ENCODE data around the gene PGA4.
"Not testable (repeated sequence)": the region's sequence is repeated elsewhere in the genome, so short reads cannot be mapped to it uniquely, and the experiment has no call there.

Gene PGA4

DNA sequence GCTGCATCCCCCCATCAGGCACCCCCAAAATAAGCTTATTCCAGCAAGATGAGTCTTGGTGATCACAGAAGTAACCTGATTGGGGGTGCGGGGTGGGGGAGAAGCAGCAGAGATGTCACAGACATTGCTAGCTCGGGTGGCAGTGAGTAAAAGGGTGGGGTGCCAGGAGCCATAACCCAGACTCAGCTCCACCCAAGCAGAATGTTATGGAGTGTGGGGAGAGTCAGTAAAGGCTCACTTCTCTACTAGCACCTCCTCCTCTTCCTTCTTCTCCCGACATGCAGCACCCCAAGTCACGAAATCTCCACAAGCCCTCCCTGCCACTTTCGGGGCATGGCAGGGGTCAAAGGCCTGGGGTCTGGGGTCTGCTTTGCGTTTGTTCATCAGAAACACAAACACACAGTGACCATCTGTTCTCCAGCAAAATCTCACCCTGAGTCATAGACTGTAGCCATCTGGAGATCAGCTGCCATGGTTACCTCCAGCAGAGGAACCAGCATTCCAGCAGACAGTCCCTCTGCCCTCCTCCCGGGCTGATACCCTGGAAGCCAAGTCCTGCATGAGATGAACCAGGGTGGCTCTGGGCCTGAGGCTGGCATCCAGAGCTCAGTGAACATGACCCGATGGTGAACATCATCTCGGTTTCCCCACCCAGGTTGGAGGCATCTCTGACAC is 14.4 kb upstream of the PGA4 start:
- DNase-seq, result not testable (repeated sequence)

DNA sequence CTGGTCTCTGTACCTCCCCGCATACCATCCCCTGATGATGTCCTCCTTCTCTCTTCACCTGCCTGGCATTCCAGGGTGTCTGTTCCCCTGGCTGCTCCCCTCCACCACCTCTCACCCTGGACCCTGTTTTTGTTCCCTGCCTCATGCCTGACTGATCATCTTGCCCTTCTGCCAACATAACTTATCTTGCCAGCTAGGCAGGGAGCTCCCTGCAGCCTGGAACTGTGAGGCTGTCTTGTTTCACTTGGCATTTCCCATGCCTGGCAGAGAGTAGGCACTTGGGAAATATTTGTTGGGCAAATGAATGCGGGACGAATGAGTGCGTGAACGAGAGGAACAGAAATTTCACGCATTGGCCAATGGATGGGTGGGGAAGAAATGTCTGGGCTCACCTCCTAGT is 11.5 kb upstream of the PGA4 start:
- DNase-seq, result not testable (repeated sequence)

DNA sequence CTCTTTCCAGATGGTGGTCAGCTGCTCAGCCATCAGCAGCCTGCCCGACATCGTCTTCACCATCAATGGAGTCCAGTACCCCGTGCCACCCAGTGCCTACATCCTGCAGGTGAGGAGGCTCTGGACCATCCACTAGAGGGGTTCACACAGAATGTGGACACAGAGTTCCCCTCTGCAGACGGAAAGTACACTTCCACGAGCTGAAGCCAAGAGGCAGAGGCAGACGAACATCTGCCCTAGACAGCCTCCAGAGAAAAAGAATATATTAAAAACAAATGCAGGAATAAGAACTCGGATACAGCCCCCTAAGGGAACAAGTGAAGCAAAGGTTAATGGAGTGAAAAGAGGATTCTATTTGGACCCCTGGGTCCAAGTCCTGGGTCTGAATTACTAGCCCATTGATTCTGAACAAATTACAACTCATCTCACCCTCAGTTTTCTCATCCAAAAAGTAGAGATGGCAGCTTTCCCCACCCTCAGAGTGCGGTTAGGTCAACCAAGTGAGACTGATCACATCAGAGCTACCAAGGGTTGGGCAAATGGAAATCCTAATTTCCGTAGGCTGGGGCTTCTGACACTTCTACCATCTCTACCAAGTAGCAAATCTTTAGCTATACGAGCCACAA is 10.7 kb upstream of the PGA4 start:
- not testable (repeated sequence) for DNase-seq

- not testable (repeated sequence) for DNase-seq
Observed at GRCh38 chr11:61212202-61212601, 9.9 kb upstream of the PGA4 start.

DNA sequence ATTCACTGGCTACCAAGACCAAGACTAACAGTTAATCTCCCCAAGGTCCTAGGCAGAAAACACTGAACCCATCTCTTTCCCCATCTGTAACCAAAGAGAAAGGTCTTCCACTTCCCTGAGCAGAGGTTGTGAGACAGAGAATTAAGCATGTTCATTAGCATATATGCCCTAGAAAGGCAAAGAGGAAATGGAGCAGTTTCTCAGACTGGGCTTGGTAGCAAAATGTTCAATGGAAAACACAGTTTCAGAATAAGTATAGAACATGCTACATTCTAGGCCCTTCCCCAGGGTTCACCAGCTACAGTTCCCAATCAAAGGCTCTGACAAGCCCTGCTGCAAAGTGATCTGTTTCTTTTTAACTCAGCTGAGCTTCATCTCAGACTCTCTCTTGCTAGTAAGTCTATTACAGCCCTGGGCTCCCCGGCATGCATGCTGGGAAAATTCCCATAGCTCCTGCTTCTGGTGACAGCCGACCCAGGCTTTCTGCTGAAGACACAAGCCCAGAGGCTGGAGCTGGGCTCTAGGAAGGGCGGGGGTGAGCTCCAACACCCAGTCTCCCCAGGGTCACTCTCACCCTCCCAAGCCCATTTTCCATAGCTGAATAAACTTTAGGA is 8.3 kb upstream of the PGA4 start:
- not testable (repeated sequence) for DNase-seq

GRCh38 chr11:61218306-61218705 is 3.8 kb upstream of the PGA4 start:
- not testable (repeated sequence) for DNase-seq

DNA sequence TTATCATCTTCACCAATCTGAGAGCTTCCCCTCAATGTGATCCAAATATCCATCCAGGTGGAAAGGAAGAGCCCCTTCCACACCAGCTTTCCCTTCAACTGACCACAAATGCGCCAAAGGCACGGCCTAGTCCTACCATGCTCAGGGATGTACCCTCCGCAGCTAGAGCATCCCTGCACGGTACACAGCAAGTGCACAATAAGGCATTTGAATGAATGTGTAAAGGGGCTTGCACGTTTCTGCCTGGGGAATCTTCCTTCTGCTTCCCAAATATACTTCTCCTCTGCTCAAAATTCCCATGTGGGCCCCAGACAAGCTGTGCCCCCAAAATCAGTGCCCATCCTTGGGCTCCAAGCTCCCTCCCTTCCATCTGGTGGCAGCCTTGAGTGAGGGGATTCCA is 3.1 kb upstream of the PGA4 start:
- DNase-seq, result not testable (repeated sequence)

DNA sequence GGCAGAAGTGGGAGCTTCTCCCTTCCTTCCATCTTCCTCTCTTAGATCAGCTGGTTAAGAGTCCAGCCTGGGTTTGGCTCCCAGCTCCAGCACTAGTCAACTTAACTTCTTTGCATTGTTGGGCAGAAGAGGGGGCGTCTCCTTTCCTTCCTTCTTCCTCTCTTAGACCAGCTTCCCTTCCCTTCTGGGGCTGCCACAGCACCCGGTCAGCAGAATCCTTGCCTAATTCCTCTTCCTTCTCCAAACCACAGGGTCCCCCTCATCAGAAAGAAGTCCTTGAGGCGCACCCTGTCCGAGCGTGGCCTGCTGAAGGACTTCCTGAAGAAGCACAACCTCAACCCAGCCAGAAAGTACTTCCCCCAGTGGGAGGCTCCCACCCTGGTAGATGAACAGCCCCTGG is 545 bp downstream of the PGA4 start:
- DNase-seq, result not testable (repeated sequence)

DNA sequence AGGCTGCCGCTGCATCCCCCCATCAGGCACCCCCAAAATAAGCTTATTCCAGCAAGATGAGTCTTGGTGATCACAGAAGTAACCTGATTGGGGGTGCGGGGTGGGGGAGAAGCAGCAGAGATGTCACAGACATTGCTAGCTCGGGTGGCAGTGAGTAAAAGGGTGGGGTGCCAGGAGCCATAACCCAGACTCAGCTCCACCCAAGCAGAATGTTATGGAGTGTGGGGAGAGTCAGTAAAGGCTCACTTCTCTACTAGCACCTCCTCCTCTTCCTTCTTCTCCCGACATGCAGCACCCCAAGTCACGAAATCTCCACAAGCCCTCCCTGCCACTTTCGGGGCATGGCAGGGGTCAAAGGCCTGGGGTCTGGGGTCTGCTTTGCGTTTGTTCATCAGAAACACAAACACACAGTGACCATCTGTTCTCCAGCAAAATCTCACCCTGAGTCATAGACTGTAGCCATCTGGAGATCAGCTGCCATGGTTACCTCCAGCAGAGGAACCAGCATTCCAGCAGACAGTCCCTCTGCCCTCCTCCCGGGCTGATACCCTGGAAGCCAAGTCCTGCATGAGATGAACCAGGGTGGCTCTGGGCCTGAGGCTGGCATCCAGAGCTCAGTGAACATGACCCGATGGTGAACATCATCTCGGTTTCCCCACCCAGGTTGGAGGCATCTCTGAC is 4.5 kb downstream of the PGA4 start:
- DNase-seq, result not testable (repeated sequence)

- DNase-seq, result not testable (repeated sequence)
Observed at GRCh38 chr11:61229458-61229857, 7.3 kb downstream of the PGA4 start.

DNA sequence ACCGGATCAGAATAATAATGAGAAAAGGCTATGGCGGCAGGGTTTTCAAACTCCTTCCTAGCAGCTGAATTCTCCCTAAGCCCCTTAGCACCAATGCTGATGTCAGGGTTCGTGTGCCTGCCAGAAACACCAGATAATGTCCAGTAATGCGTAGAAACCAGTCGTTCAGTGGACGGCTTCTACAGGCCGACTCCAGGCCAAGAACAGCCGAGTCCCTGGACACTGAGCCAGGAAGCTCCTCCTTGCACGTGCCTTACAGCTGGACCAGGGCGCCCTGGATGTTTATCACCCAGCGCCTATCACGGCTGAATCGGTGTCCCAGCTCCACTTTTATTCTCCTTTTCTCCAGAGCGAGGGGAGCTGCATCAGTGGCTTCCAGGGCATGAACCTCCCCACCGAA is 8.9 kb downstream of the PGA4 start:
- not testable (repeated sequence) for DNase-seq

DNA sequence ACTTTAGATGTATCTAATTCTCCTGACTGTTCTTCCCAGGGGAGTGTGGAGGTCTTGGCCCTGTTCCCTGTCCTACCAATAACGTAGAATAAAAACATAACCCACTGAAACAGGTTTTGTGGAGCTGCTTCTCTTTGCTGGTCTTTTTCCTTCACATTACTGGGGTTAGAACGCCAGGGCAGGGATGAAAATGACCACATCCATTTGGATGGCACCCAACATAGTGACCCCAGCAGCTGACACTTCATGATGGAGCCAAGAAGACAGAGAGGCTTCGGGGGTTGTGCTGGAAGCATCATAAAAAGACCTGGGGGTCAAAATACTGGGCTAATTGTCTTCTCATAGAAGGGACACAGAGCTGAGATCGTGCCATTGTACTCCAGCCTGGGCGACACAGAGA is 9.4 kb downstream of the PGA4 start:
- not testable (repeated sequence) for DNase-seq

DNA sequence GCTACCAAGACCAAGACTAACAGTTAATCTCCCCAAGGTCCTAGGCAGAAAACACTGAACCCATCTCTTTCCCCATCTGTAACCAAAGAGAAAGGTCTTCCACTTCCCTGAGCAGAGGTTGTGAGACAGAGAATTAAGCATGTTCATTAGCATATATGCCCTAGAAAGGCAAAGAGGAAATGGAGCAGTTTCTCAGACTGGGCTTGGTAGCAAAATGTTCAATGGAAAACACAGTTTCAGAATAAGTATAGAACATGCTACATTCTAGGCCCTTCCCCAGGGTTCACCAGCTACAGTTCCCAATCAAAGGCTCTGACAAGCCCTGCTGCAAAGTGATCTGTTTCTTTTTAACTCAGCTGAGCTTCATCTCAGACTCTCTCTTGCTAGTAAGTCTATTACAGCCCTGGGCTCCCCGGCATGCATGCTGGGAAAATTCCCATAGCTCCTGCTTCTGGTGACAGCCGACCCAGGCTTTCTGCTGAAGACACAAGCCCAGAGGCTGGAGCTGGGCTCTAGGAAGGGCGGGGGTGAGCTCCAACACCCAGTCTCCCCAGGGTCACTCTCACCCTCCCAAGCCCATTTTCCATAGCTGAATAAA is 10.5 kb downstream of the PGA4 start:
- DNase-seq, result not testable (repeated sequence)

DNA sequence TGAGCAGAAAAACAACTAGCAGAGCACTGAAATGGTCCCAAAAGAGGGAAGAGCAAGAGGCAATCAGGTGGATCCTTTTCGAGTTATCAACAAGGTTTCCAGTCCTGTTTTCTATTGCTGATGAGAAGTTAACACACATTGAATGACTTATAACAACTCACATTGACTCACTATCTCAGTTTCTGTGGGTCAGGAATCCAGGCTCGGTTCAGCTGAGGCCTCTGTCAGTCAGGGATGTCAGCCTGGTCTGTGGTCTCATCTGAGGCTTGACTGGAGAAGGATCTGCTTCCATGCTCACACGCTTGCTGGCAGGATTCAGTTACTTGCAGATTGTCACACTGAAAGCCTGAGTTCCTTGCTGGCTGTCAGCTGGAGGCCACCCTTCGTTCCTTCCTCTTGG is 15.0 kb downstream of the PGA4 start:
- DNase-seq, result not testable (repeated sequence)

DNA sequence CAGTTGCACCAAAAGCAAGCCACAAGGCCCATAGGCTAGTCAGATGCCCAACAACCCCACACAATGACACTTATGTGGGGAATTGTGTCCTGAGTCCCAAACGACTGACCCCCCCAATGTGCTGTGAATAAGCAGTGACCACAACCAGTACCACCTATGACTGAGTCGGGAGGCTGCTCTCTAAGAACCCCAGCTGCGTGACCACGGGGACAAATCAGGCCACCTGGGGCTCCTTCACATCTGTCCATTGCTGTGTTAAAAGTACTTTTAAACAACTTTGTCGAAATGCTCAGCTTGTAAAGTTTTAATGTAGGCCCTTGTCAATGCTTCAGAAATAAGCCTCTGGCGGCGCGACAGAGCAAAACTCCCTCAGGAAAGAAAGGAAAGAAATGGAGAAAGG is 18.1 kb downstream of the PGA4 start:
- DNase-seq, result not testable (repeated sequence)

- not testable (repeated sequence) for DNase-seq
Observed at GRCh38 chr11:61240875-61241274, 18.7 kb downstream of the PGA4 start, which contains the start of gene PGA5. TSS of gene PGA5 (plus strand) at chr11:61241175. CDS start at chr11:61241227, 52 bp downstream.

DNA sequence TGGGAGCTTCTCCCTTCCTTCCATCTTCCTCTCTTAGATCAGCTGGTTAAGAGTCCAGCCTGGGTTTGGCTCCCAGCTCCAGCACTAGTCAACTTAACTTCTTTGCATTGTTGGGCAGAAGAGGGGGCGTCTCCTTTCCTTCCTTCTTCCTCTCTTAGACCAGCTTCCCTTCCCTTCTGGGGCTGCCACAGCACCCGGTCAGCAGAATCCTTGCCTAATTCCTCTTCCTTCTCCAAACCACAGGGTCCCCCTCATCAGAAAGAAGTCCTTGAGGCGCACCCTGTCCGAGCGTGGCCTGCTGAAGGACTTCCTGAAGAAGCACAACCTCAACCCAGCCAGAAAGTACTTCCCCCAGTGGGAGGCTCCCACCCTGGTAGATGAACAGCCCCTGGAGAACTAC is 19.4 kb downstream of the PGA4 start:
- DNase-seq, result not testable (repeated sequence)

GRCh38 chr11:61245284-61245964 is 23.3 kb downstream of the PGA4 start:
- not testable (repeated sequence) for DNase-seq

DNA sequence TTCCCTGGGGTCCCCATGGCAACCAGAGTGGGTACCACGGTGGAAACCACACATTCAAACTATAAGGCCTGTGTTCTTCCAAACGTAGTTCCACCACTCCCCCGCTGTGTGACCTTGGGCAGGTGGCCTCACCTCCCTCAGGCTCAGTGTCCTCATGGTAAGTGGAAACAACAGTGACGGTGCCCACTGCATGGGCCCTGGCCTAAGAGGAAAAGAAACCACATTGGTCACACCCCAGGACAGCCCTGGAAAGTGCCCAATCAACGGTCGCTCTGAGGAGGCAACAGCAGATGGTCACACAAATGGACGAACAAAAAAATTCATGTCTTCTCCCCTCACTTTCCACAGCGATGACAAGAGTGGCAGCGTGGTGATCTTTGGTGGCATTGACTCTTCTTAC is 25.9 kb downstream of the PGA4 start:
- DNase-seq, result not testable (repeated sequence)

GRCh38 chr11:61249201-61249600 is 27.1 kb downstream of the PGA4 start:
- not testable (repeated sequence) for DNase-seq

DNA sequence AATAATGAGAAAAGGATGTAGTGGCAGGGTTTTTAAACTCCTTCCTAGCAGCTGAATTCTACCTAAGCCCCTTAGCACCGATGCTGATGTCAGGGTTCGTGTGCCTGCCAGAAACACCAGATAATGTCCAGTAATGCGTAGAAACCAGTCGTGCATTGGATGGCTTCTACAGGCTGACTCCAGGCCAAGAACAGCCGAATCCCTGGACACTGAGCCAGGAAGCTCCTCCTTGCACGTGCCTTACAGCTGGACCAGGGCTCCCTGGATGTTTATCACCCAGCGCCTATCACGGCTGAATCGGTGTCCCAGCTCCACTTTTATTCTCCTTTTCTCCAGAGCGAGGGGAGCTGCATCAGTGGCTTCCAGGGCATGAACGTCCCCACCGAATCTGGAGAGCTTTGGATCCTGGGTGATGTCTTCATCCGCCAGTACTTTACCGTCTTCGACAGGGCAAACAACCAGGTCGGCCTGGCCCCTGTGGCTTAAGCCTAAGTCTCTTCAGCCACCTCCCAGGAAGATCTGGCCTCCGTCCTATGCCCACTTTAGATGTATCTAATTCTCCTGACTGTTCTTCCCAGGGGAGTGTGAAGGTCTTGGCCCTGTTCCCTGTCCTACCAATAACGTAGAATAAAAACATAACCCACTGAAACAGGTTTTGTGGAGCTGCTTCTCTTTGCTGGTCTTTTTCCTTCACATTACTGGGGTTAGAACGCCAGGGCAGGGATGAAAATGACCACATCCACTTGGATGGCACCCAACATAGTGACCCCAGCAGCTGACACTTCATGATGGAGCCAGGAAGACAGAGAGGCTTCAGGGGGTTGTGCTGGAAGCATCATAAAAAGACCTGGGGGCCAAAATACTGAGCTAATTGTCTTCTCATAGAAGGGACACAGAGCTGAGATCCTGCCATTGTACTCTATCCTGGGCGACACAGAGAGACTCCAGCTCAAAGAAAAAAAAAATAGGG is 28.9 kb downstream of the PGA4 start:
- DNase-seq, result not testable (repeated sequence)
